Heart left ventricle (tissue), 16 donors: Measurements from ENCODE around the gene ZDHHC14. TPM values are rescaled to one million over a fixed set of nuclear protein-coding genes. Genes with fewer than 3 reads are reported as not detected.

Experiments used
- ATAC-seq, 4 donors: fragments of 200-7000 bp; cut with Tn5 transposase; one replicate each; pipeline ENCODE4 v1.9.1; 2020 to 2022; ENCODE audit warnings: moderate library complexity in 4 of 4, mild to moderate bottlenecking in 3 of 4, moderate number of reproducible peaks in 1 of 4
- DNase-seq, 5 donors: peaks; one replicate each; pipeline ENCODE4 v3.0.0-alpha.2; 2020
- H3K27ac ChIP-seq, 12 donors: fragments of 200-600 bp; sonication (generic) in 4 of 12; one replicate each; pipeline versions ENCODE4 v1.5.0 to v1.8.0; 2016 to 2022; ENCODE audit warnings: mild to moderate bottlenecking in 2 of 12
- H3K27me3 ChIP-seq, 9 donors: fragments of 200-600 bp; sonication (generic) in 2 of 9; one replicate each; pipeline versions ENCODE4 v1.5.1 to v1.8.0; 2016 to 2022; ENCODE audit warnings: mild to moderate bottlenecking in 3 of 9
- H3K36me3 ChIP-seq, 9 donors: fragments of 200-600 bp; sonication (generic) in 2 of 9; one replicate each; pipeline versions ENCODE4 v1.5.0 to v1.8.0; 2018 to 2022; ENCODE audit warnings: mild to moderate bottlenecking in 2 of 9
- H3K4me1 ChIP-seq, 12 donors: fragments of 200-600 bp; sonication (generic) in 4 of 12; one replicate each; pipeline versions ENCODE4 v1.5.0 to v1.8.0; 2016 to 2022; ENCODE audit warnings: mild to moderate bottlenecking in 3 of 12
- H3K4me3 ChIP-seq, 12 donors: fragments of 200-600 bp; sonication (generic) in 4 of 12; one replicate each; pipeline versions ENCODE4 v1.5.0 to v1.8.0; 2017 to 2022; ENCODE audit warnings: mild to moderate bottlenecking in 9 of 12, moderate library complexity in 4 of 12
- H3K9me3 ChIP-seq, 12 donors: fragments of 200-600 bp; sonication (generic) in 4 of 12; one replicate each; pipeline versions ENCODE4 v1.5.0 to v1.8.0; 2016 to 2022; ENCODE audit warnings: mild to moderate bottlenecking in 1 of 12
- POLR2A ChIP-seq, 2 donors: fragments of 450-650 bp; IDR thresholded peaks; one replicate each; pipeline ENCODE4 v1.6.1; 2017; ENCODE audit warnings: antibody characterized with exemption in 2 of 2, mild to moderate bottlenecking in 2 of 2, moderate library complexity in 2 of 2
- WGBS, 4 donors: extraction: QIAGEN DNeasy Blood & Tissue Kit in 2 of 4; methylation state at CpG; one replicate each; pipeline versions ENCODE4 v1.1.5 to v1.1.7; 2013 to 2018; 5-methylcytosine and 5-hydroxymethylcytosine counted together
- intact Hi-C, 10 donors: fragments of 100-400 bp; cut with DNase I; formaldehyde crosslinking; loops; one replicate each; pipeline versions ENCODE4 v1.11.1 to v1.14.2; 2022
- polyA plus RNA-seq, 2 donors: library from polyadenylated mRNA; stranded (reverse); fragments of 200-250 nt; gene quantifications; one replicate each; pipeline ENCODE4 v1.2.3, GENCODE V29; 2013
- total RNA-seq, 9 donors: library from RNA; depleted of rRNA in 2 of 9; stranded (reverse); fragments of >200 nt in 2 of 9; fragmentation: NEBNext Ultra II Directional in 3 of 9; extraction: Animal tissue kit (Norgen Biotek cat#: 25700) in 3 of 9; gene quantifications; one replicate each; pipeline versions ENCODE4 v1.1.0 to v1.2.4, GENCODE V29; 2016 to 2023
- TF ChIP-seq, protein P1 (sequence below), 12 donors: fragments of 200-600 bp; sonication (generic) in 4 of 12; IDR thresholded peaks; one replicate each; pipeline versions ENCODE4 v1.5.0 to v1.8.0; 2018 to 2022; ENCODE audit warnings: antibody characterized with exemption in 12 of 12, mild to moderate bottlenecking in 5 of 12
- donor health status: ischemic (EF 13 %, LVEDD 7.1; RV severe dilation, severe dysfunction).
- donor health status: healthy with polysubstance abuse.
- donor health status: DM: no; HTN: yes; CAD: no.
- donor health status: DM: no; HTN: no; CAD: no.
- donor health status: ischemic (EF 25% LVEDD 6.9; RV normal size, moderate dysfunction).
- donor health status: ischemic (EF 25% LVEDD 5.7; RV mildly dilated, moderate dysfunction).
- donor health status: healthy.
- donor health status: DM: yes; HTN: yes; CAD: no.
- donor health status: ischemic (EF 35%, LVEDD 5.7; RV mildly dilated, moderate dysfunction).
- donor health status: nonischemic (EF 11% LVEDD 7.7; RV severe dilation, severe dysfunction).
- donor health status: DM: yes; HTN: yes; CAD: no.
- donor health status: PGD.
- donor health status: ischemic (EF 29% LVEDD 5.4; RV normal size, mild dysfunction).
- donor health status: nonischemic (EF 23%, LVEDD 6.1; RV moderate dilation, normal function).

The ZDHHC14 gene
- total and polyA plus RNA-seq, 11 donors: 7.0 to 25.8 (median 15.4) TPM

DNA sequence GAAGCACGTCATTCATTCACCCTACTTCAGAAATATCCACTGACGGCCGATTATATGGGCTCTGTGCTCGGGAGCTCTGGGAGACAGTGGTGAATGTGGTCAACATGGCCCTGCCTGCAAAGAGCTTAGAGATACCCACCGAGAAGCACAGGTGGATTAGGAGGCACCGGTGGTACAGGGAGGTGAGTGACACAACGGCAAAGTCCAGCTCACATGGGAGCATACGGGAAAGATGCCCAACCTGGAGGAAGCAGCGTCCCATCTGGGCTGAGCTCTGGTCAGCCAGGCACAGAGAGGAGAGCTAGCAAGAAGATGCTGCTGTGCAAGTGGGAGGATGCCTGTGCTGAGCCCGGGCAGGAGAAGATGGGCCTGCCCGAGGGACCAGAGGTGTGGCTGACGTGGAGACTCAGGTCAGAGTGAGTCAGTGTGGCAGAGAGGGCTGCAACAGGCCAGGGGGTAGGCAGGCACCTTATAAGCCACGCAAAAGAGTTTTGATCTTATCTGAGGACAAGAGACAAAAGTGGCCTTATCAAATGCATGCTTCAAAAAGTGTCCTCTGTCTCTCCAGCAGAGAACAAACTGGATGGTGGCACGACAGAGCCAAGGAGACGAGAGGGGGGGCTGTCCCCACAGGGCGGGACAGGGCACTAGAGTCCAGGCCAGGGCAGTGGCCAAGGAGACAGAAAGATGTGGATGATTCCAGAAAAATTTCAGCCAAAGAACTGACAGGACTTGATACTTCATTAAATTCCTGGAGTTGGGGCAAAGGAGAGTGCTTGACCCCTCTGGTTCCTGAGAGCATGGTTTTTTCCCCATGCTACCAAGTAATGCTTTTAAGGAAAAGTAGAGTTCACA, 227.5 kb downstream of the ZDHHC14 start:
- WGBS, 4 donors: 78 to 85% (median 83%) methylated on average over 16 of the region's 16 CpGs
- ATAC-seq: peak in 3 of 4 donors; percentile 30 to 73 (median 47)
- Histone ChIP-seq H3K36me3 (no peaks in the 10 kb centered on the region), H3K27ac (no peak overlapping the region), H3K27me3 (no peaks in the 10 kb centered on the region), H3K9me3 (no peaks in the 10 kb centered on the region), H3K4me3 (no peak overlapping the region), H3K4me1 (peaks cover 0 to 5% (median 0%) of the 10 kb centered on the region in 12 donors)
- TF ChIP-seq, protein P1, sequence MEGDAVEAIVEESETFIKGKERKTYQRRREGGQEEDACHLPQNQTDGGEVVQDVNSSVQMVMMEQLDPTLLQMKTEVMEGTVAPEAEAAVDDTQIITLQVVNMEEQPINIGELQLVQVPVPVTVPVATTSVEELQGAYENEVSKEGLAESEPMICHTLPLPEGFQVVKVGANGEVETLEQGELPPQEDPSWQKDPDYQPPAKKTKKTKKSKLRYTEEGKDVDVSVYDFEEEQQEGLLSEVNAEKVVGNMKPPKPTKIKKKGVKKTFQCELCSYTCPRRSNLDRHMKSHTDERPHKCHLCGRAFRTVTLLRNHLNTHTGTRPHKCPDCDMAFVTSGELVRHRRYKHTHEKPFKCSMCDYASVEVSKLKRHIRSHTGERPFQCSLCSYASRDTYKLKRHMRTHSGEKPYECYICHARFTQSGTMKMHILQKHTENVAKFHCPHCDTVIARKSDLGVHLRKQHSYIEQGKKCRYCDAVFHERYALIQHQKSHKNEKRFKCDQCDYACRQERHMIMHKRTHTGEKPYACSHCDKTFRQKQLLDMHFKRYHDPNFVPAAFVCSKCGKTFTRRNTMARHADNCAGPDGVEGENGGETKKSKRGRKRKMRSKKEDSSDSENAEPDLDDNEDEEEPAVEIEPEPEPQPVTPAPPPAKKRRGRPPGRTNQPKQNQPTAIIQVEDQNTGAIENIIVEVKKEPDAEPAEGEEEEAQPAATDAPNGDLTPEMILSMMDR (IDR thresholded peaks at IDR 0.05): no peak
- no peak for TF ChIP-seq POLR2A (IDR thresholded peaks at IDR 0.05)
- no peak for DNase-seq
- intact Hi-C loops: no loop called here

DNA sequence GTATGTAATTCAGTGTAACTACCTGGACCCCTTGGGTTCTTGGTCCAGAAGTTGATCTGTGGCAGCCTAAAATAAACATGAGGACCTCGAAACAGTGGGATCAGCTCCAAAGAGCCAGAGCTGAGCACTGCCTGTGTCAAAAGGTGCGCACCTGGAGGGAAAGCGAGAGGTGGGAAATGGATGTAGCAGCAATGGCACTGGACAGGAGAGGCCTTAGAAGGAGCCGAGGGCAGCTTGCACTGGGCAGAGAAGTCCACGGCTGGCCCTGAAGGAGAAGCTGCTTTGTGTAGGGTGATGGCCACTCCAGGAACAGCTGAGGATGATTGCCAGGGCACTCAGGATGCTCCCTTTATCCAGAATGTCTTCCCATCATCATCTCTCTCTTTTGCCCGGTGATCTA, 228.1 kb downstream of the ZDHHC14 start:
- ATAC-seq (no peak), DNase-seq (no peak)
- 96 to 97% (median 97%) methylated on average over 6 of the region's 6 CpGs for WGBS, 4 donors
- H3K36me3 ChIP-seq: no peaks in the 10 kb centered on the region
- no peak overlapping the region for H3K27ac ChIP-seq
- intact Hi-C loops: no loop called here
- no peak for TF ChIP-seq POLR2A (IDR thresholded peaks at IDR 0.05)
- TF ChIP-seq, protein P1 (IDR thresholded peaks at IDR 0.05): no peak
- no peak overlapping the region for H3K4me3 ChIP-seq
- no peaks in the 10 kb centered on the region for H3K27me3 ChIP-seq
- peaks cover 0 to 5% (median 0%) of the 10 kb centered on the region in 12 donors for H3K4me1 ChIP-seq
- H3K9me3 ChIP-seq: no peaks in the 10 kb centered on the region

DNA sequence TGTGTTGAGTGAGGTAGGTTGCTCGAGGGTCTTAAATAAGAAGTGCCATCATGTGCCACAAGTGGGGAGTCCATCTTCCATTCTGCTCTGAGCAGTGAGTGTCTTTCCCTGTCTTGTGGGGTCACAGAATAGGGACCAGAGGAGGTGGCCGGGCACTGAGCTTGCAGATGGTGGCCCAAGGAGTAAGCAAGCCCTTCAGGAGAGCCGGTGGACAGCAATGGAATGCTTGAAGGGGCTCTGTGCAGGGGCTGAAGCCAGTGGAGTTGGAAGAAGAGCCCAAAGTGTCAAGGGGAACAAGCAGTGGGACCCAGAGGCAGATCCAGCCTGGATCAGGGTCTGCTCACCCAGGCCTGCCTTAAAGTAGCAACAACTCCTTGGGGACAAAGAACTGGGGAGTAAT, 228.6 kb downstream of the ZDHHC14 start:
- peaks cover 0 to 5% (median 0%) of the 10 kb centered on the region in 12 donors for H3K4me1 ChIP-seq
- no peak for DNase-seq
- WGBS, 4 donors: 93 to 100% (median 96%) methylated on average over 3 of the region's 3 CpGs
- no peak overlapping the region for H3K4me3 ChIP-seq
- no peak overlapping the region for H3K27ac ChIP-seq
- no peak for ATAC-seq
- no peaks in the 10 kb centered on the region for H3K9me3 ChIP-seq
- intact Hi-C loops: no loop called here
- TF ChIP-seq POLR2A (IDR thresholded peaks at IDR 0.05): no peak
- TF ChIP-seq, protein P1 (IDR thresholded peaks at IDR 0.05): no peak
- no peaks in the 10 kb centered on the region for H3K27me3 ChIP-seq
- H3K36me3 ChIP-seq: no peaks in the 10 kb centered on the region

DNA sequence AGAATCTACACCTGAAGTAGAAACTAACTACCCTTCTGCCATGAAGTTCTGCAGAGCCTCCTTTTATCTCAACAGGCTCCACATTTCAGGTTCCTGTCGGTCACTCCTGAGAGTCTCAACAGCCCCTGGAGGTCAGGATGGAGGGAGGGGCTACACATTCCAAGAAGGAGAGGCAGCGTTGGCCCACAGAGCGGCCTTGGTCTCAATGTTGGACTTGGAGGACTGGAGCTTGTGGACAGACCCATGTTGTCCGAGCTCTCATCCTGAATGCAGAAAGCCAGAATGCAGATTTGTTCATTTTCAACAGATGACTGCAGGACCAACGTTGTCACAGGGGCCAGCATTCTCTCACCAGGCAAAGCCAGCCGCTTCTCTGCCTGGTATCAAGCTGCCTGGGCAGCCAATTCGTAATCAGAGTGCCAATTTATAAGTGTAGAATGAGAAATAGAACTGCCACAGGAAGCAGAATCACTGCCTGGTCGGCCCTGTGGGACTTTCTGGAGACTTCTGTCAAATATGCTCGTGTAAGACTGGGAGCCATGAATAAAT, 229.5 kb downstream of the ZDHHC14 start:
- H3K4me1 ChIP-seq: peaks cover 0 to 14% (median 0%) of the 10 kb centered on the region in 12 donors
- no peaks in the 10 kb centered on the region for H3K9me3 ChIP-seq
- ATAC-seq (peak in 3 of 4 donors; percentile 26 to 60 (median 43)), DNase-seq (no peak)
- 66 to 85% (median 76%) methylated on average over 9 of the region's 9 CpGs for WGBS, 4 donors
- no peaks in the 10 kb centered on the region for H3K36me3 ChIP-seq
- H3K27ac ChIP-seq: peak overlapping the region in 1 of 12 donors; percentile 12
- intact Hi-C loops: no loop called here
- H3K27me3 ChIP-seq: no peaks in the 10 kb centered on the region
- H3K4me3 ChIP-seq: no peak overlapping the region
- no peak for TF ChIP-seq POLR2A (IDR thresholded peaks at IDR 0.05)
- TF ChIP-seq, protein P1 (IDR thresholded peaks at IDR 0.05): no peak
